ENCODE data around the gene B4GALNT1. TPM values are rescaled to one million over a fixed set of nuclear protein-coding genes. Genes with fewer than 3 reads are reported as not detected.
"Not testable (repeated sequence)": the region's sequence is repeated elsewhere in the genome, so short reads cannot be mapped to it uniquely, and the experiment has no call there.

B4GALNT1 gene
- total and polyA plus RNA-seq, 2 donors (not counting 1 experiment from before 2014, with no cell fraction given), result 1.3 to 2.3 TPM

DNA sequence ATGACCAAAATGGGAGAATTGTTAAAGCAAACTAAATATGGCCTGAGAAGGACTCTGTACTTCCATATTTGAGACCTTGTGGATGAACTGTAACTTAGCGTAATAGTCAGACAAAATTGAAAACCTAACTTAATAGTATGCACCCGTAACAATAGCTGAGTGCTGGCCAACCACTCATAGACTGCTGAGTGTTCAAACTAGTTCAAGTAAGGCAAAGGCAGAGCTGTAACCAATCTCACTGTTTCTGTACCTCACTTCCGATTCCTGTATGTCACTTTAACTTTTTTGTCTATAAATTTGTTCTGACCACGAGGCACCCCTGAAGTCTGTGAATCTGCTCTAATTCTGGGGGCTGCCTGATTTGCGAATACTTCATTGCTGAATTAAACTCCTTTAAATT is 33.9 kb upstream of the B4GALNT1 start:
- no peak for DNase-seq (ENCODE audit: low read depth in 2 of 2)
- Histone ChIP-seq H3K27me3 (ENCODE audit: control insufficient read depth, insufficient read depth, low read length) (no peaks in the 10 kb centered on the region), H3K4me3 (replicated peaks in 1 of 4; ENCODE audit: control extremely low read depth in 1 of 4, insufficient read depth in 1 of 4, low read depth in 3 of 4, low read length in 4 of 4) (no peak overlapping the region), H4K20me1 (ENCODE audit: control insufficient read depth, extremely low read depth, insufficient read depth, low read length) (no peaks in the 10 kb centered on the region), H3K4me1 (ENCODE audit: control insufficient read depth, extremely low read depth, insufficient read depth, low read length) (no peaks in the 10 kb centered on the region), H3K36me3 (ENCODE audit: control insufficient read depth, insufficient read depth, low read length) (no peaks in the 10 kb centered on the region), H3K9ac (ENCODE audit: insufficient read depth, low read length) (no peak overlapping the region), H3K79me2 (ENCODE audit: control insufficient read depth, insufficient read depth, low read length) (no peaks in the 10 kb centered on the region), H3K27ac (ENCODE audit: insufficient read depth, low read length) (no peak overlapping the region), H3K4me2 (ENCODE audit: extremely low read depth, insufficient read depth, low read length) (no peak overlapping the region), H2AFZ (ENCODE audit: low read length) (no peak overlapping the region), H3K9me3 (ENCODE audit: control insufficient read depth, insufficient read depth, low read depth, low read length) (no peaks in the 10 kb centered on the region)
- TF ChIP-seq, protein P1, sequence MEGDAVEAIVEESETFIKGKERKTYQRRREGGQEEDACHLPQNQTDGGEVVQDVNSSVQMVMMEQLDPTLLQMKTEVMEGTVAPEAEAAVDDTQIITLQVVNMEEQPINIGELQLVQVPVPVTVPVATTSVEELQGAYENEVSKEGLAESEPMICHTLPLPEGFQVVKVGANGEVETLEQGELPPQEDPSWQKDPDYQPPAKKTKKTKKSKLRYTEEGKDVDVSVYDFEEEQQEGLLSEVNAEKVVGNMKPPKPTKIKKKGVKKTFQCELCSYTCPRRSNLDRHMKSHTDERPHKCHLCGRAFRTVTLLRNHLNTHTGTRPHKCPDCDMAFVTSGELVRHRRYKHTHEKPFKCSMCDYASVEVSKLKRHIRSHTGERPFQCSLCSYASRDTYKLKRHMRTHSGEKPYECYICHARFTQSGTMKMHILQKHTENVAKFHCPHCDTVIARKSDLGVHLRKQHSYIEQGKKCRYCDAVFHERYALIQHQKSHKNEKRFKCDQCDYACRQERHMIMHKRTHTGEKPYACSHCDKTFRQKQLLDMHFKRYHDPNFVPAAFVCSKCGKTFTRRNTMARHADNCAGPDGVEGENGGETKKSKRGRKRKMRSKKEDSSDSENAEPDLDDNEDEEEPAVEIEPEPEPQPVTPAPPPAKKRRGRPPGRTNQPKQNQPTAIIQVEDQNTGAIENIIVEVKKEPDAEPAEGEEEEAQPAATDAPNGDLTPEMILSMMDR (conservative IDR thresholded peaks at IDR 0.05 in 1 of 2, IDR thresholded peaks at IDR 0.05 in 1 of 2; ENCODE audit: low read depth in 1 of 2, low read length in 2 of 2), result no peak
- TF ChIP-seq EZH2 (IDR thresholded peaks at IDR 0.05; ENCODE audit: low read length, missing control alignments), result no peak

DNA sequence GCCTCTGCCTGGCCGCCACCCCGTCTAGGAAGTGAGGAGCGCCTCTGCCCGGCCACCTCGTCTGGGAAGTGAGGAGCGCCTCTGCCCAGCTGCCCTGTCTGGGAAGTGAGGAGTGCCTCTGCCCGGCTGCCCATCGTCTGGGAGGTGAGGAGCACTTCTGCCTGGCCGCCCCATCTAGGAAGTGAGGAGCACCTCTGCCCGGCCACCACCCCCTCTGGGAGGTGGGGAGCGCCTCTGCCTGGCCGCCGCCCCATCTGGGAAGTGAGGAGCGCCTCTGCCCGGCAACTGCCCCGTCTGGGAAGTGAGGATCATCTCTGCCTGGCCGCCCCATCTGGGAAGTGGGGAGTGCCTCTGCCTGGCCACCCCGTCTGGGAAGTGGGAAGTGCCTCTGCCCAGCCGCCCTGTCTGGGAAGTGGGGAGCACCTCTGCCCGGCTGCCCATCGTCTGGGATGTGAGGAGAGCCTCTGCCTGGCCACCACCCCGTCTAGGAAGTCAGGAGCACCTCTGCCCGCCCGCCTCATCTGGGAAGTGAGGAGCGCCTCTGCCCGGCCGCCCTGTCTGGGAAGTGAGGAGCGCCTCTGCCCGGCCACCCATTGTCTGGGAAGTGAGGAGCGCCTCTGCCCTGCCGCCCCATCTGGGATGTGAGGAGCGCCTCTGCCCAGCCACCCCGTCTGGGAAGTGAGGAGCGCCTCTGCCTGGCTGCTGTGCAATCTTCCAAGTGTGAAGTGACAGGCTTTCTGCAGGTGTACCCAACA is 32.2 kb upstream of the B4GALNT1 start:
- H3K4me3 ChIP-seq (replicated peaks in 1 of 4; ENCODE audit: control extremely low read depth in 1 of 4, insufficient read depth in 1 of 4, low read depth in 3 of 4, low read length in 4 of 4); H3K36me3 ChIP-seq (ENCODE audit: control insufficient read depth, insufficient read depth, low read length); H3K4me1 ChIP-seq (ENCODE audit: control insufficient read depth, extremely low read depth, insufficient read depth, low read length); H3K4me2 ChIP-seq (ENCODE audit: extremely low read depth, insufficient read depth, low read length); H3K27ac ChIP-seq (ENCODE audit: insufficient read depth, low read length); H3K9ac ChIP-seq (ENCODE audit: insufficient read depth, low read length); H4K20me1 ChIP-seq (ENCODE audit: control insufficient read depth, extremely low read depth, insufficient read depth, low read length); H3K79me2 ChIP-seq (ENCODE audit: control insufficient read depth, insufficient read depth, low read length); H3K27me3 ChIP-seq (ENCODE audit: control insufficient read depth, insufficient read depth, low read length); H3K9me3 ChIP-seq (ENCODE audit: control insufficient read depth, insufficient read depth, low read depth, low read length); H2AFZ ChIP-seq (ENCODE audit: low read length); DNase-seq (ENCODE audit: low read depth in 2 of 2): not testable (repeated sequence)

DNA sequence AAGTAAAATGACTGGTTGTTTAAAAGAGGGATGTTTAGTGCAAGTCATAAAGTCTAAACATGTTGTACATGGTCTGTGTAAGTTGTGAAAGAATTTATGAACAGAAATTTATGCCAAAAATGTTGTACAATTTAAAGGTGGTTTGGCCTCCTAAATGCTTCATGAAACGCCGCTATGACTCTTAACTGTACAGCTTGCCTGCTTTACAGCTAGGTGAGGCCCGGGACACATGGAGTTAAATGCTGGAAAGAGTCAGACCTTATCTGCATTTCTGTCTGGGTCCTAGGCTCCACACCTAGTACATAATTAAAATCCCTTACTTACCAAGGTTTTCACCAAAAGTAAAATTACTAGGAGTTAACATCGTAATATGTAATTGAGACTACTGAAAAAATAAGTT is 28.4 kb upstream of the B4GALNT1 start:
- Histone ChIP-seq H3K9ac (ENCODE audit: insufficient read depth, low read length) (no peak overlapping the region), H3K4me2 (ENCODE audit: extremely low read depth, insufficient read depth, low read length) (no peak overlapping the region), H3K4me3 (replicated peaks in 1 of 4; ENCODE audit: control extremely low read depth in 1 of 4, insufficient read depth in 1 of 4, low read depth in 3 of 4, low read length in 4 of 4) (no peak overlapping the region), H2AFZ (ENCODE audit: low read length) (no peak overlapping the region), H3K9me3 (ENCODE audit: control insufficient read depth, insufficient read depth, low read depth, low read length) (no peaks in the 10 kb centered on the region), H3K27me3 (ENCODE audit: control insufficient read depth, insufficient read depth, low read length) (no peaks in the 10 kb centered on the region), H4K20me1 (ENCODE audit: control insufficient read depth, extremely low read depth, insufficient read depth, low read length) (no peaks in the 10 kb centered on the region), H3K27ac (ENCODE audit: insufficient read depth, low read length) (no peak overlapping the region), H3K36me3 (ENCODE audit: control insufficient read depth, insufficient read depth, low read length) (no peaks in the 10 kb centered on the region), H3K4me1 (ENCODE audit: control insufficient read depth, extremely low read depth, insufficient read depth, low read length) (no peaks in the 10 kb centered on the region), H3K79me2 (ENCODE audit: control insufficient read depth, insufficient read depth, low read length) (no peaks in the 10 kb centered on the region)
- TF ChIP-seq, protein P1 (conservative IDR thresholded peaks at IDR 0.05 in 1 of 2, IDR thresholded peaks at IDR 0.05 in 1 of 2; ENCODE audit: low read depth in 1 of 2, low read length in 2 of 2), result no peak
- DNase-seq (ENCODE audit: low read depth in 2 of 2), result no peak

All from fibroblast of lung (primary cell).